Neural crest cell (in vitro differentiated cells): ENCODE measurements around the gene PPP1R14C. TPM values are rescaled to one million over a fixed set of nuclear protein-coding genes. Genes with fewer than 3 reads are reported as not detected.

Source experiments
- DNase-seq: peaks from one replicate; pipeline ENCODE4 v3.0.0; 2021; ENCODE audit warnings: low read depth, mixed read lengths, low spot score
- H3K27ac Mint-ChIP-seq: one replicate; pipeline ENCODE4 v1.8.0; 2021; ENCODE audit warnings: mild to moderate bottlenecking, mixed read lengths; ENCODE audit not compliant: unreplicated experiment
- H3K27me3 Mint-ChIP-seq: 2 replicates; pipeline ENCODE4 v1.8.0; 2021; ENCODE audit warnings: low read depth, mild to moderate bottlenecking, mixed read lengths
- H3K36me3 Mint-ChIP-seq: 2 replicates; pipeline ENCODE4 v1.8.0; 2021; ENCODE audit warnings: low read depth, mild to moderate bottlenecking, mixed read lengths
- H3K4me1 Mint-ChIP-seq: 2 replicates; pipeline ENCODE4 v1.8.0; 2021; ENCODE audit warnings: mixed read lengths
- H3K4me3 Mint-ChIP-seq: one replicate; pipeline ENCODE4 v1.8.0; 2021; ENCODE audit warnings: mild to moderate bottlenecking, mixed read lengths
- H3K9me3 Mint-ChIP-seq: 2 replicates; pipeline ENCODE4 v1.8.0; 2021; ENCODE audit warnings: mixed read lengths
- CTCF ChIP-seq: fragments of 200-600 bp; sonication (generic); conservative IDR thresholded peaks from 2 replicates; pipeline ENCODE4 v1.5.0; 2021; ENCODE audit warnings: antibody characterized with exemption, mild to moderate bottlenecking
- total RNA-seq: library from RNA; stranded (reverse); gene quantifications from 2 replicates; pipeline ENCODE4 v1.2.1, GENCODE V29; 2021

PPP1R14C gene
- total RNA-seq, 1 donor from 2014 or later, result 7.3 TPM

DNA sequence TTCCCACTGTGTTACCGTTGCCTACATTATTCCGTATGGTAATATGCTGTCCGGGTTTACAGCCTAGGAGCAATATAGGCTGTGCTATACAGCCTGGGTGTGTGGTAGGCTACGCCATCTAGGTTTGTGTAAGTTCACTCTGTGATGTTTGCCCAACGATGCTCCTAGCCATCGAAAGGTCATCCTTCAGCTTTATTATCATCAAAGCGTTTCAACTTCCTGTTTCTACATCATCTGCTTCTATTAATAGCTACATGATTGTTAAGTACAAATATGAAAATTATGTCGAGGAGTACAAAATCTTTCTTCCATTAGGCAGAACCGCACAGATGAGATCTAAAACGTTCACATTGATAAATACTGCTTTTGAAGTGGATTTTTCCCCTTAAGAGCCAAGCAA lies 69.9 kb downstream of the PPP1R14C start:
- no peaks in the 10 kb centered on the region for H3K9me3 Mint-ChIP-seq
- no peaks in the 10 kb centered on the region for H3K36me3 Mint-ChIP-seq
- H3K27me3 Mint-ChIP-seq, result peaks cover 5% of the 10 kb centered on the region
- DNase-seq, result no peak
- TF ChIP-seq CTCF, result no peak
- peaks cover 7% of the 10 kb centered on the region for H3K4me1 Mint-ChIP-seq
- no peak overlapping the region for H3K27ac Mint-ChIP-seq
- no peak overlapping the region for H3K4me3 Mint-ChIP-seq

DNA sequence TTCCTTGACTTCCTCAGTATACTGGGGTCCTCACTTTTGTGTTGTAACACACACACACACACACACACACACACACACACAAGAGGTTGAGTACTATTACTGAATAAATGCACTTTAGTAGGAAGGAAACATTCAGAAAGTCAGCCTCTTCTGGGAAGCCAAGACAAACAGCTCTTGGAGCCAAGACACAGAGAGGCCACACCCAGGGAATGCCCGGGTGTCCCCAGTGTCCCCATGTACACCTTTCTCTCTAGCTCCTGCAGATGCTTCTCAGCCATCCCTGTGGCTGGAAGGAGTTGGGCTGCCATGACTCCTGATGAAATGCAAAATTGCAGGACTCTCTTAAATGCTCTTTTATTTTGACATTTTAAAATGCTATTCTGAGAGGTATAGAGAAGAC lies 70.5 kb downstream of the PPP1R14C start:
- H3K9me3 Mint-ChIP-seq, result no peaks in the 10 kb centered on the region
- H3K36me3 Mint-ChIP-seq, result no peaks in the 10 kb centered on the region
- DNase-seq, result no peak
- no peak overlapping the region for H3K27ac Mint-ChIP-seq
- H3K4me3 Mint-ChIP-seq, result no peak overlapping the region
- H3K27me3 Mint-ChIP-seq, result peaks cover 5% of the 10 kb centered on the region
- peaks cover 7% of the 10 kb centered on the region for H3K4me1 Mint-ChIP-seq
- TF ChIP-seq CTCF, result no peak

GRCh38 chr6:150214310-150214709 lies 71.5 kb downstream of the PPP1R14C start:
- no peaks in the 10 kb centered on the region for H3K9me3 Mint-ChIP-seq
- H3K4me1 Mint-ChIP-seq, result peaks cover 7% of the 10 kb centered on the region
- TF ChIP-seq CTCF, result no peak
- H3K36me3 Mint-ChIP-seq, result no peaks in the 10 kb centered on the region
- H3K4me3 Mint-ChIP-seq, result no peak overlapping the region
- DNase-seq, result no peak
- peaks cover 5% of the 10 kb centered on the region for H3K27me3 Mint-ChIP-seq
- no peak overlapping the region for H3K27ac Mint-ChIP-seq

DNA sequence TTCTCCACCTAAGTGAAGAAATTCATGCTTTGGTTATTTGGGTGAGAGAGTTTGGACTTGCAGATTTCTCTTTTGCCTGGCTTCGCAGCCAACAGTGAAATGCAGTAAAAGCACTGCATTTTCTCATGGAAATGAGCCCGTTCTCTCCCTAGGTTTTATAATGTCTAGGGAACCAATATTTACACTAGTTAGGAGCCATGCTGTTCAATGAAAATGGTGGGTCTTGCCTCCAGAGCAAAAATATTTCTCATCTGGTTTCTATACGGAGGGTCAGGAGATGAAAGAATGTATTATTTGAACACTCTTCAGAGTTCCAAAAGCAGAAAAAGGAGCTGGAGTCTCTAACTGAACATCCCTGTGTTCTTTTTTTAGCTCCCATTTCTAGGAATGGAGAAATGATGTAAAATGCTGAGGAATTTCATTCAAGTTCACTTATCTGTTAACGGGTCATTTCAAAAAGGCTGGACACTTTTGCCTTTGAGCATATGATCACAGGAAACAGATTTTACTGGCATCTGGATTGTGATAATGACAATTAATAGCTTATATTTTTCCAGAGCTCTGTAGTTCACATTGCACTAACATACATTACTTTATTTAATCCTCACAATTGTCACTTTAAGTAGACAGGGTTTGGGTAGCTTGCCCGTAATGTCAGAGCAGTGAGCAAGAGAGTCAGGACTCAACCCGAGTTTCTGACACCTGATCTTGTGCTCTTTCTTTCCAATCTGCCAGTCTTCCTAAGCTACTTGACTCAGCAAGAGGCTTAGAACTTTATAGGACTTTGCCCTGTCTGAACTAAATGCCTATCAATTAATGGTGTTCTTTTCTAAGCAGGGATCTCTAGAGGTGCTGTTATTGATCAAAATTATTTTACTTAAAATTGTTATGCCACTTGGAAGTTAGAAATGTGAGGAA lies 78.0 kb downstream of the PPP1R14C start:
- Mint-ChIP-seq H3K27me3 (no peaks in the 10 kb centered on the region), H3K4me3 (no peak overlapping the region), H3K9me3 (no peaks in the 10 kb centered on the region), H3K4me1 (peaks cover 15% of the 10 kb centered on the region), H3K27ac (no peak overlapping the region), H3K36me3 (no peaks in the 10 kb centered on the region)
- no peak for DNase-seq
- TF ChIP-seq CTCF, result no peak

- no peak overlapping the region for H3K4me3 Mint-ChIP-seq
- DNase-seq, result no peak
- H3K4me1 Mint-ChIP-seq, result peaks cover 38% of the 10 kb centered on the region
- H3K9me3 Mint-ChIP-seq, result no peaks in the 10 kb centered on the region
- H3K27me3 Mint-ChIP-seq, result no peaks in the 10 kb centered on the region
- no peak for TF ChIP-seq CTCF
- H3K27ac Mint-ChIP-seq, result peak overlapping the region; percentile 51
- H3K36me3 Mint-ChIP-seq, result no peaks in the 10 kb centered on the region
These were observed 82.0 kb downstream of the PPP1R14C start for GRCh38 chr6:150224820-150225219.
